ENCODE results near the gene CTNND2.
"Not testable (repeated sequence)": the region's sequence is repeated elsewhere in the genome, so short reads cannot be mapped to it uniquely, and the experiment has no call there.

Gene CTNND2

GRCh38 chr5:11082404-11082945, 821.8 kb downstream of the CTNND2 start:
- no peak for DNase-seq (ENCODE audit: low read depth)

GRCh38 chr5:11076945-11077613, 827.2 kb downstream of the CTNND2 start:
- no peak for DNase-seq (ENCODE audit: low read depth)

GRCh38 chr5:11075035-11075805, 829.0 kb downstream of the CTNND2 start:
- no peak for DNase-seq (ENCODE audit: low read depth)

- DNase-seq (ENCODE audit: low read depth), result no peak
These were observed 831.7 kb downstream of the CTNND2 start for GRCh38 chr5:11072568-11072967.

GRCh38 chr5:11072076-11072475, 832.2 kb downstream of the CTNND2 start:
- DNase-seq (ENCODE audit: low read depth), result no peak

GRCh38 chr5:11069041-11069440, 835.2 kb downstream of the CTNND2 start:
- no peak for DNase-seq (ENCODE audit: low read depth)

- not testable (repeated sequence) for DNase-seq (ENCODE audit: low read depth)
These were observed 838.5 kb downstream of the CTNND2 start for GRCh38 chr5:11065723-11066122.

- DNase-seq (ENCODE audit: low read depth), result no peak
These were observed 839.3 kb downstream of the CTNND2 start for GRCh38 chr5:11064763-11065450.

GRCh38 chr5:11062397-11062796, 841.8 kb downstream of the CTNND2 start:
- no peak for DNase-seq (ENCODE audit: low read depth)

GRCh38 chr5:11056560-11056959, 847.7 kb downstream of the CTNND2 start:
- no peak for DNase-seq (ENCODE audit: low read depth)

- DNase-seq (ENCODE audit: low read depth), result no peak
These were observed 850.2 kb downstream of the CTNND2 start for GRCh38 chr5:11054014-11054413.

GRCh38 chr5:11052871-11053270, 851.4 kb downstream of the CTNND2 start:
- DNase-seq (ENCODE audit: low read depth), result no peak

GRCh38 chr5:11050596-11051304, 853.5 kb downstream of the CTNND2 start:
- no peak for DNase-seq (ENCODE audit: low read depth)

- no peak for DNase-seq (ENCODE audit: low read depth)
These were observed 855.5 kb downstream of the CTNND2 start for GRCh38 chr5:11048760-11049159.

GRCh38 chr5:11047625-11048024, 856.6 kb downstream of the CTNND2 start:
- DNase-seq (ENCODE audit: low read depth), result no peak

- no peak for DNase-seq (ENCODE audit: low read depth)
These were observed 857.2 kb downstream of the CTNND2 start for GRCh38 chr5:11047030-11047429.

GRCh38 chr5:11046160-11046559, 858.1 kb downstream of the CTNND2 start:
- DNase-seq (ENCODE audit: low read depth), result no peak

- no peak for DNase-seq (ENCODE audit: low read depth)
These were observed 858.8 kb downstream of the CTNND2 start for GRCh38 chr5:11045411-11045810.

GRCh38 chr5:11044581-11044980, 859.7 kb downstream of the CTNND2 start:
- no peak for DNase-seq (ENCODE audit: low read depth)

- DNase-seq (ENCODE audit: low read depth), result no peak
These were observed 860.4 kb downstream of the CTNND2 start for GRCh38 chr5:11043881-11044280.

- no peak for DNase-seq (ENCODE audit: low read depth)
These were observed 863.9 kb downstream of the CTNND2 start for GRCh38 chr5:11040345-11040744.

GRCh38 chr5:11038772-11039171, 865.5 kb downstream of the CTNND2 start:
- no peak for DNase-seq (ENCODE audit: low read depth)

All from stimulated activated CD4-positive, alpha-beta T cell treated with anti-CD3 and anti-CD28 coated beads, Interleukin-2, amount 100 ng/mL, for 4 hours (primary cell).